Stimulated activated CD4-positive, alpha-beta T cell treated with anti-CD3 and anti-CD28 coated beads, Interleukin-15, amount 100 ng/mL, for 1 hour (primary cell): ENCODE measurements around the gene HLX.

Experiments used
- DNase-seq, 2 donors: peaks; one replicate each; pipeline ENCODE4 v3.0.0-alpha.2; 2020; ENCODE audit warnings: low read depth in 1 of 2, low spot score in 1 of 2

HLX gene

GRCh38 chr1:220895412-220895946 lies 16.2 kb downstream of the HLX start:
- DNase-seq = no peak

DNA sequence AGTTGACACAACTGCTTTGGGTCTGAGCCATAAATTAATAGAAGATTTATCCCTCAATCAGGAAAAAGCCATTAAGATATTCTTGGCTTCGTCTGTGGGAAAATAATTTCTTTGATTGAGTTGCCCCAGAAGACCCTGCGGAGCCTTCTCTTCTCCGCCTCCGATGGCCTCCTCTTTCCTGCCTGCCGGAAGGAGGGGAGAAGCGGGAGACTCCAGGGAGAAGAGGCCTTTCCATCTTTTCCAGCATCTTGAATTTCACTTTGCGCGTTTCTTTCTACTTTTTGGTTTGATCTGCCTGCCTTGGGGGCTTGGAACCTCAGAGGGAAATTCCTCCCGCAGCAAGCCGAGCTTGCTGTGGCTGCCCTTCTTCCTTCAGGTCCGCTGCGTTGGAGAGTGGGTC lies 16.8 kb downstream of the HLX start:
- no peak for DNase-seq

DNA sequence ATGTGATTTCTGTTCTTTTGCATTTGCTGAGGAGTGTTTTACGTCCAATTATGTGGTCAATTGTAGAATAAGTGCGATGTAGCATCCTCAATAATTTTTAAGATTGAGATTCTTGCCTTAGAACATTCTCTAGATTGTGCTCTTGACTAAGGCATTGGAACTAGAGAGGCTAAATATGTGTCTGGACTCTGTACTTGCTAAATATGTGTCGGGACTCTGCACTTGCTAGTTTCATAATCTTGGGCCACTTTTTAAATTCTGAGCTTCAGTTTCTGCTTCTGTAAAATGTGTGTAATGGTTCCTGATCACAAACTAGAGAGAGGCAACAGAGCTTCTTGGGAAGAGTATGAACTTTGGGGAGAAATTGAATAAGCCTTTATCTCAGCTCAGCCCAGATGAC lies 21.6 kb downstream of the HLX start:
- DNase-seq = no peak

- no peak for DNase-seq
Measured at GRCh38 chr1:220901881-220902280, 22.6 kb downstream of the HLX start.

GRCh38 chr1:220902916-220903315 lies 23.7 kb downstream of the HLX start:
- DNase-seq = no peak

DNA sequence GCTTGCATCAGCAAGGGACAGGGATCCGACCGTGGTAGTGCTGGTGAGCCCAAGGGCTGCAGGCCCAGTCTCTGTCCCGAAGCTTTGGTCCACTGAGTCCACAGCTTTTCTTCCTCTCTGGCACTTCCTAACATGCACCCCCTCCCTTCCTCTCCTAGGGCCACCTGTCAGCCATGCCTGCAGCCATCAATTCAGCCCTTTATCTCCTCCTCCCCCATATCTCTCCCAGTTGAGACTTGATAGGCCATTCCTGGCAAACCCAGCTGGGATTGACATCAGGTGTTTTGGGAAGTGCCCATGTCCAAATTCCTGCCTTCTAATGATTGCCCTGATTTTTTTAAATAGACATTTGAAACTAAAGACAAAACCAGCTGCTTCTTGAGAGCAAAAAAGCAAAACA lies 25.6 kb downstream of the HLX start:
- no peak for DNase-seq

DNA sequence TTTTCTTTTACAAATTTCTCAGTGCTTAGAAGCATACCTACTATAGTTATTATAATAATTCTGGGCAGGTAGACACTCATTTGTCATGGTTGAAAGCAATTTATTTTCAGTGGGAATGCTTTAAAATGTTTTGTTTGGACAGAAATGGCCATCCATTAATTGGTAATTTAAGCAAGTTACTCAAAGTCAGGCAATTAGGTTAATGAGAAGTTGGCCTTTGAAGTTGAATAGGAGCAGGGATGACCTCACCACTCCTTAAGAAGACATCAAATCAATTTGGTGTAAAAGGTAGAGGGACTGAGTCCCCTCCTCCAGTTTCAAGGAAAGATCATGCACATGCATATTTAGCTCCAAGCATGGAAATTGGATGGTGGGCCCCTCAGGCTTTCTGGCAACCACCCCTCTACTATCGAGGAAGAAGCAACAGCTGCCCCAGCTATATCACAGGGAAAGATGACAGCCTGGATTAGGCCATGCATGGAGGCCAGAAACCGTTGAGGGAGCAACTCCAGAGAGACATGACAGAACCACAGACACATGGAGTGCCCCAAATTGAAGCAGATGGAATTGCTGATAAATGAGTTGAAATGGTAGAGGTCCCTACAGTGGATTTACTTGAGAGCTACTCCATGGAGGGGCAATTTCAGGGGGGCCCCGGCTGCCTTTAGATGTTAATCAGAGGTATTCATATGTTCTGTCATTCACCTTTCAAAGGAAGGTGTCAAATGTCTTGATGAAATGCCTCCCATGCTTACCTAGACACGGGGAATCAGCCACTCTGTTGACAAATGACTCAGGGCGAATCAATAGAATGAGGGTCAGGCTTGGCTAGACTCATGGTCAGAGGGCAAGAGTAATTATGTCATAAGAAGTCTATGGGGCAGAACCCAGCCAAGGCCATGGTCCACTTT lies 26.7 kb downstream of the HLX start:
- DNase-seq = no peak

DNA sequence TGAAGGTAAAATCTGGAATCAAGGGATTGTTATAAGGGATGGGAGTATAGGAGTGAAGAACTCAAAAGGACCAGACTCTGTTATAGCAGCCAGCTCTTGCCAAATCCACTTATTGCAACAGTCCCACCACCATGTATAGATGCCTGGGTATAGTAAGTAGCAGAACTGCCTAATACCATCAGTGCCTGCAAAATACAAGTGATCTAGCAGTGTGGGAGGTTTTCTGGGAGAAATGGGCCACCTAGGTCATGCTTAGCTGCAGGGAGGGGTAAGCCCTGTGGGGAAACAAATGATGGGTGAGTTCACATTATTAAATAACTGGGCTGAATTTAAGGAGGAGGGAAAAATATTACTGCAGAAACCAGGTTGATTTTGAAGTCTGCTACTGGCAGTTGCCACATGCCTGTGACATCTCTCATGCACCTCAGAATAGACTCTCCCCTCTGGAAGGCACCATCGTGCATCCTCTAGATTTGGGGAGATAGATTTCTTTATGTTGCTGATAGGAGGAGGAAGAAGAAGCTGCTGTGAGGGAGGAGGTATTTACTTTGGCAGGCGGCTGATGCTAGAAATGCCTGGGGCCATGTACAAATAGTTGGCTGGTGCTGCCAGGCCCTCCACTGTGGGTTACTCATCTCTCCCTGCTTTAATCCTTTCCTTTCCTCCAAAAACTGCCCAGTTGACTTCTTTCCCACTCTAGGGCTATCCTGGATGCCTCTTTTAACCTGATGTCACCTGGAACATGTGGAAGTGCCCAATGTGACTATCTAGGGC lies 27.5 kb downstream of the HLX start:
- no peak for DNase-seq

- no peak for DNase-seq
Measured at GRCh38 chr1:220908757-220909156, 29.5 kb downstream of the HLX start.

DNA sequence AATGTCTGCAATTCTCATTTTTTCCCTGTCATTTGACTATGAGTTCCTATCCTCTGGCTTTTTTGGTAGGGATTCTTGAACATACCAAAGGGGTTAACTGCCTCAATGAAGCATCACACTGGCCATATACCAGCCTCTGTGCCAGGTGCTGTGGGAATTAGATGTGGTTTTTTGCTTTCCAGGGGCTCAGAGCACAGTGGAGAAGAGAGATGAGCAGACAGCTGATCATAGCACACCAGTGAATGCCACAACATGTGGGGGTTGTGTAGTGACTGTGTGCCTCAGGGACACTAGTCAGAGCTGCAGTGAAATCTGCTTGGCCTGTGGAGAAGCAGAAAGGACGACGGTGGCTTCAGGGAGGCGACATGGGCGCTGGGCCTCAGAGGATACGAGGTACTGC lies 30.8 kb downstream of the HLX start:
- no peak for DNase-seq

GRCh38 chr1:220914283-220915116 lies 35.3 kb downstream of the HLX start:
- no peak for DNase-seq

DNA sequence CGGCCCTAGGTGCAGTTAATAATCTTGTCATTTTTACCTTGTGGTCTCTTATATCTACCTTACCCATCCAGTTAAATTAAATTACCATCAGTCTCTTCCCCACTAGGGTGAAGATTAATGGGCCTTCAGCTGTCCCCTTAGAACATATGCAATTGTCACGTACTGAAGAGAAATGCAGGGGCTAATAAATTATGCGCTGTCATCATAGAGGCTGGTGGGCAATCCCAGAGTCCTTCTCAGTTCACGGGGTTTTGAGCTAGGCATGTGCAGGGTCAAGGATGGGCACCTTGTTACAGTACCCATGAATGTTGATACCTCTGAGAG lies 35.8 kb downstream of the HLX start:
- DNase-seq = no peak

- no peak for DNase-seq
Measured at GRCh38 chr1:220915954-220916353, 36.7 kb downstream of the HLX start.

- DNase-seq = no peak
Measured at GRCh38 chr1:220917101-220917500, 37.9 kb downstream of the HLX start.

- DNase-seq = no peak
Measured at GRCh38 chr1:220917535-220918209, 38.4 kb downstream of the HLX start.

GRCh38 chr1:220918285-220918951 lies 39.2 kb downstream of the HLX start:
- DNase-seq = no peak

GRCh38 chr1:220920967-220921366 lies 41.7 kb downstream of the HLX start:
- DNase-seq = no peak

GRCh38 chr1:220921498-220921897 lies 42.3 kb downstream of the HLX start:
- no peak for DNase-seq

GRCh38 chr1:220921971-220922635 lies 42.9 kb downstream of the HLX start:
- no peak for DNase-seq

DNA sequence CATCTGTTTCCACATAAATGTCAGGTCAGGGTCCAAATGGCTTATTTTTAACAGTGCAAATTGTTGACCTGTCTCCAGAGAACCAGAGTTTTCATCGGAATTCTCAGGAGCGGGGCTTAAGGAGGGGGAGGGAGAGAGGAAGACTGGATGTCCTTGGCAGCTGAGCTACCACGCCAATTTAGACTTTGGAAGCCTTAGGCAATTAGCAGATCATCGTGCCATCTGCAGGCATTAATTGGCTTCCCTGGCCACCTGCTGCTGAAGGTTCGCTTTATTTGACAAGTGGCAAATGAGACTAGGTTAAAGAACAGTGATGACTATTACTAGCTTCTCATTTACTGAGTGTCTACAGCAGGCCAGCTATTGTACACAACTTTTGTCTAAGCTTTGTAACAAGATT lies 43.7 kb downstream of the HLX start:
- DNase-seq = no peak
